CD4-positive, alpha-beta T cell treated with Interleukin-10 for 1 hour (primary cell): ENCODE data around the gene AKAP14.
"Not testable (repeated sequence)": the region's sequence is repeated elsewhere in the genome, so short reads cannot be mapped to it uniquely, and the experiment has no call there.

Source experiments
- DNase-seq: peaks from one replicate; pipeline ENCODE4 v3.0.0-alpha.2; 2020

AKAP14 gene

GRCh38 chrX:119895843-119896326 is at the start of gene AKAP14:
TSS of gene AKAP14 (plus strand) at chrX:119895893. CDS start at chrX:119903224, 7,331 bp downstream.
- no peak for DNase-seq

- DNase-seq, result peak; percentile 96
Measured at GRCh38 chrX:119852382-119853353, 43.0 kb upstream of the AKAP14 start, which contains the start of gene UPF3B. TSS of gene UPF3B (minus strand) at chrX:119852963. CDS start at chrX:119852928, 35 bp downstream.

DNA sequence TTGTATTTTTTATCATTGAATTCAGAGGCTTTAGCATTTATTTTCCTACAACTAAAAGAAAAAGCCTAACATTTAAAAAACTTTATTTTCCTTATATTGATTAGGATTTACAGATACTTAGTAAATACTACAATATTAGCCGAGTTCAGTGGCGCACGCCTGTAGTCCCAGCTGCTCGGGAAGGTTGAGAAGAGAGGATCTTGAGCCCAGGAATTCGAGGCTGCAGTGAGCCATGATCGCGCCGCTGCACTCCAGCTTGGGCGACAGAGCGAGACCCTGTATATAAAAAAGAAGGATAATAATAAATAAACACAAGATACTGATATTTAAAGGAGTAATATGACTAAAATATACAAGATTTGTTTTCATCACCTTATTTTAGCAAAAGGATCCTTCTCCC is 42.2 kb upstream of the AKAP14 start:
- DNase-seq, result no peak

GRCh38 chrX:119870626-119871131 is 25.0 kb upstream of the AKAP14 start:
- DNase-seq, result peak; percentile 36

GRCh38 chrX:119871245-119871598 is 24.5 kb upstream of the AKAP14 start:
- DNase-seq, result no peak

GRCh38 chrX:119871599-119872395 is 23.9 kb upstream of the AKAP14 start, which contains the start of the genes NDUFA1 and RNF113A:
TSS of gene NDUFA1 (plus strand) at chrX:119871832. CDS start at chrX:119871912, 80 bp downstream.
TSS of gene RNF113A (minus strand) at chrX:119871733. CDS start at chrX:119871613, 120 bp downstream.
- DNase-seq, result peak; percentile 89

GRCh38 chrX:119878740-119879139 is 17.0 kb upstream of the AKAP14 start:
- no peak for DNase-seq

DNA sequence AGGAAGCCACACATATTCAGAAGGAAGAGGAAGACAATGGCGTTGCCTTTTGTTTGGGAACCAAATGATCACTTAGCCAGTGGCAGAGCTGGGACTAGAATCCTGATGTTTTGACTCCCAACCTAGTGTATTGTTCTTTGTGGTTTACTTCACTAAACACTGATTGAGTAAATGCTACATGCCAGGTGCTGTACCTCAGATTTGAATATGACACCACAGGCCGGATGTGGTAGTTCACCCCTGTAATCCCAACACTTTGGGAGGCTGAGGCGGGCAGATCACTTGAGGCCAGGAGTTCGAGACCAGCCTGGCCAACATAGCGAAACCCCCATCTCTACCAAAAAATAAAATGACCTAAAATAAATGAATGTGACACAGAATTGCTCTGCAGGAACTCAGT is 15.6 kb upstream of the AKAP14 start:
- peak; percentile 27 for DNase-seq

DNA sequence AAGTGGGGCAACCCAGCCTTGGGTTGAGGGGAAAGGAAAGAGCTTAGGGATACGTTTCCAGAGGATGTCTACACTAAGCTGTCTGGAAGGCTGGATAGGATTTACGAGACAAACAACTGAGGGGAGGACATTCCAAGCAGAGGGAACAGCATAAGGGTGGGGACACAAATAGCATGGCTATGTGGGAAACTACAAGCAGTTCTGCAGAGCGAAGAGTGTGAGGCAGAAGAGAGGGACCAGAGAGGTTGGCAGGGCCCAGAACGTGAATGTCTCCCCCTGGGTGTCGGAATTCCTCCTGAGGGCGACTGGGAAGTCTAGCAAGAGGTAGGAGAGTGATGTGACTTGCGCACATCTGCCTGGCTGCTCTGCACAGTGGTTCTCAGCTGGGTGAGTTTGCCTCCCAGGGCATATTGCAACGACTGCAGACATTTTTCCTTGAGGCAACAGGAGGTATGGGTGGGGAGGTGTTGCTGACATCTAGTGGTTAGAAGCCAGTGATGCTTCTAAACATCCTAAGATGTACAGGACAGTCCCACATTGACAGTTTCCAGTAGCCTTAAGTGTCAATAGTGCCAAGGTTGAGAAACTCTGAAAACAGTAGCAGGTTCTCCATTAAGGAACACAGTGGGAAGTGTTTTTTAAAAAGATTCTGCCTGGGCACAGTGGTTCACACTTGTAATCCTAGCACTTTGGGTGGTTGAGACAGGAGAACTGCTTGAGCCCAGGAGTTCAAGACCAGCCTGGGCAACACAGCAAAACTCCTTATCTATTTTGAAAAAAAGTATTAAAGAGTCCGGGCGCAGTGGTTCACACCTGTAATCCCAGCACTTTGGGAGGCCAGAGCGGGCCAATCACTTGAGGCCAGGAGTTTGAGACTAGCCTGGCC is 14.9 kb upstream of the AKAP14 start:
- peak; percentile 58 for DNase-seq

- peak; percentile 69 for DNase-seq
Measured at GRCh38 chrX:119885554-119886428, 9.9 kb upstream of the AKAP14 start.

DNA sequence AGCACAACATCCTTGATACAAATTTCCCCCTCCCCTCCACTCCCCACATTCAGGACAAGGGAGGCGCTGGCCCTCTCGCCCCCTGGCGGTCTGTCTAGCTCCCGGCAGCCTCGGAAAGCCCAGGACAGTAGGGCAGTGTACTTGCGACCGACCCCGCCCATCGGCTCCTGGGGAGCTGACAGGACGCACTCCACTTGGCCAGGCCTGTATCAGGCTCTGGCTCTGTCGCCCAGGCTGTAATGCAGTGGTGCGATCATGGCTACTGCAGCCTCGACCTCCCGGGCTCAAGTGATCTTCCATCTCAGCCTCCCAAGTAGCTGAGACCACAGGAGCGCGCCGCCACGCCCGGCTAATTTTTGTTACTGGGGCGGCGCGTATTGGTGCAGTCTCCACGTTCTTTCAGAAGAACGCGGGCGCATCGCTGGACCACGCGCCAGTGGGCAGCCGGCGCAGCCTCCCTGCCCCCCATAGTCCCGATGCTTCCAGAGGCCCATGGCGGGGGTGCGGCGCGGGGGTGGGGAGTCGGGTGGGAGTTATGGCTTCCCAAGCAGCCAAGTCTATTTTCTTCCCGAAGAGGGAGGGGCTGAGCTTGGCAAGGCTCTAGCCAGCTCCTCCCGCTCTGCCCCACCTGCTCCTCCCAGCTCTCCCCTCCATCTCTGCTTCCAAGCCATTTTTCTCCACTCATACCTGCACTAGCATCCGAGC is 7.8 kb upstream of the AKAP14 start:
- peak; percentile 66 for DNase-seq

DNA sequence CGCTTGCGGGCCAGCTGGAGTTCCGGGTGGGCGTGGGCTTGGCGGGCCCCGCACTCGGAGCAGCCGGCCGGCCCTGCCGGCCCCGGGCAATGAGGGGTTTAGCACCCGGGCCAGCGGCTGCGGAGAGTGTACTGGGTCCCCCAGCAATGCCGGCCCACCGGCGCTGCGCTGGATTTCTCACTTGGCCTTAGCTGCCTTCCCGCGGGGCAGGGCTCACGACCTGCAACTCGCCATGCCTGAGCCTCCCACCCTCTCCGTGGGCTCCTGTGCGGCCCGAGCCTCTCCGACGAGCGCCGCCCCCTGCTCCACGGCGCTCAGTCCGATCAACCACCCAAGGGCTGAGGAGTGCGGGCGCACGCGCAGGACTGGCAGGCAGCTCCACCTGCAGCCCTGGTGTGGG is 5.1 kb upstream of the AKAP14 start:
- DNase-seq, result not testable (repeated sequence)

DNA sequence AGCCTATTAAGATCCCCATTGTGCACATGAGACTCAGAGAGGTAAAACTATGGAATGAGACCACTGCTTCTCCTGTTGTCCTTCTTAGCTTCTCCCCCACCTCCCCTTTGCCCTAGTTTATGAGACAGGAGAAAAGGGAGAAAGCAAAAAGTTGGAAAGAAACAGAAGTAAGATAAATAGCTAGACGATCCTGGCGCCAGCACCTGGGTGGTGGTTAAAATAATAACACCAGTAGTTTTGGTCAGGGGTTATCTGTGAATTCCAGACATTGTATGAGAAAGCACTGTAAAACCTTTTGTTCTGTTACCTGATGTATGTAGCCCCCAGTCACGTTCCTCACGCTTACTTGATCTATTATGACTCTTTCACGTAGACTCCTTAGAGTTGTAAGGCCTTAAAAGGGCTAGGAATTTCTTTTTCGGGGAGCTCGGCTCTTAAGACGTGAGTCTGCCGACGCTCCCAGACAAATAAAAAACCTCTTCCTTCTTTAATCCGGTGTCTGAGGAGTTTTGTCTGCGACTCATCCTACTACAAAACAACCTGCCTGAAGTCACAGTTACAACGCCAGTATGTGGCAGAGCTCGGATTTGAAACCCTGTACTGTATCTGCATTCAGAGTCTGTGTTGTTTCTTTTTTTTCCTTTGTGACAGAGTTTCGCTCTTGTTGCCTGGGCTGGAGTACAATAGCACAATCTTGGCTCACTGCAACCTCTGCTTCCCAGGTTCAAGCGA is 3.6 kb upstream of the AKAP14 start:
- DNase-seq, result not testable (repeated sequence)

DNA sequence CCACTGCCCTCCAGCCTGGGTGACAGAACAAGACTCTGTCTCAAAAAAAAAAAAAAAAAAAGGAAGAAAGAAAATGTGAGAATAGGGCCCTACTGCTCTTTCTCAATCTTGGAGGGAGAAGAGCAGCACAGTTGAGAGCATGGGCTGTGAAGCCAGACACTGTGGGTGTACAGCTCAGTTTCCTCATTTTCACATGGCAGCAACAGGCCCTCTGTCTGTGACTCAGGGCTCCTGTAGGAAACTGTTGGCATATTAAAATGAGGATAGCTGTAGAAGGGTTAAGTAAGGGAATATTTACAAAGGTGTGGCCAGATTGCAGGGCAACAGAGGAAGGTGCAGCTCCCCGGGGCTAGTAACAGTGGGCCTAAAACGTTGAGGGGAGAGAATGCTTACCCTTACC is 3.4 kb downstream of the AKAP14 start:
- no peak for DNase-seq

DNA sequence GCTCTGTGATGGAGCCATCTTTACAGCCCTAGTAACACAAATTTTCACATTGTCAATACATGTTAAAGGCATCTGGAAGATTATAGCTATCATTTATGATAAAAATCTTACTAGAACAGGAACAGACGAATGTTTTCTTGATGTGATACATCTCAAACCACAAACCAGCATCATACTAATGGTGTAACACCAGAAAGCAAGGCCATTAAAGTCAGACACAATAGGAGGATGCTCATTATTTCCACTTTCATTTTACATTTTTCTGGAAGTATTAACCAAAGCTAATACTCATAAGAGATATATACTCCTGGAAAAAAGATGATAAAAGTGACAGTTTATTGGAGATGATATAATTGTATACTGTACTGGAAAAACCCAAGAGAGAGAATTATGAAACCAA is 5.3 kb downstream of the AKAP14 start:
- no peak for DNase-seq

GRCh38 chrX:119916310-119916709 is 20.6 kb downstream of the AKAP14 start:
- no peak for DNase-seq

GRCh38 chrX:119917877-119918276 is 22.2 kb downstream of the AKAP14 start:
- no peak for DNase-seq

DNA sequence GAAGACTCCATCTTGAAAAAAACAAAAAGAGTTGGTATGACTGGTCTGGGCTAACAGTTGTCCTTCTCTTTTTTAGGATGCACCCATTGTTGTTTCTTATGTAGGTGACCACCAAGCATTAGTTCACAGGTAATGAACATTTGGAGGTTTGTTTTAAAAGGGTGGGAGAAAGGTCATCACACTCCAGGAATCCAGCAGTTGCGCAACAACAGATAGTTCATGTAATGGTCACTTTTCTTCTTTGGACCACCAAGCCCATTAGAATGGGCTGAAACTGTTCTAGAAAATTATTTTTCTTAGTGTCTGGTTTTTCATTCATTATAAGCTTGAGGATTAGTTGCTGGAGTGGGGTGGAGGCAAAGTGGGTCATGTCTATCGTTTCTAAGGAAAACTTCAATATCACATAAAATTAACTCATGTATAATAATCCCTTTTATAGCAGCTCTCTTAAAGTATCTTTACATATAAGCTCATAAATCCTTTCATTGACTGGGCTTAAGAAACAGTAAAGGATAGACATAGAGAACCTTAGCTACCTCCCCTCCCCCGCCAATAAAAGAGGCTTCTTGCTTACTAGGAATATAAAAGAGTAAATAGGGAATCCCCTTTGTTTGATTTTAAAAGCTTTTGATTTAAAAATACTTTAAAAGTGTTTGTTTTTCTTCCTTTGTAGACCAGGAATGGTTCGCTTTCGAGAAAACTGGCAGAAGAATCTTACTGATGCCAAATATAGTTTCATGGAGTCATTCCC is 24.3 kb downstream of the AKAP14 start:
- DNase-seq, result no peak

DNA sequence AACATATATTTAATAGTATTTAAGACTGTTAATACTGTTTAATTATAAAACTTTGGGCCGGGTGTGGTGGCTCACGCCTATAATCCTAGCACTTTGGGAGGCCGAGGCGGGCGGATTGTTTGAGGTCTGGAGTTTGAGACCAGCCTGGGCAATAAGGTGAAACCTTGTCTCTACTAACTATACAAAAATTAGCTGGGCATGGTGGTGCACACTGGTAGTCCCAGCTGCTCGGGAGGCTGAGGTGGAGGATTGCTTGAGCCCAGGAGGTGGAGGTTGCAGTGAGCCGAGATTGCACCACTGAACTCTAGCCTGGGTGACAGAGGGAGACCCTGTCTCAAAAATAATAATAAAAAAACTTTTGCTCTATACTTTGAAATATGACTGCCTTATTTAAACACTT is 26.7 kb downstream of the AKAP14 start:
- not testable (repeated sequence) for DNase-seq
